Heart right ventricle (tissue), 16 donors: ENCODE data around the gene SUMO2. TPM values are rescaled to one million over a fixed set of nuclear protein-coding genes. Genes with fewer than 3 reads are reported as not detected.

Experiments
- ATAC-seq, 8 donors: fragments of 200-7000 bp; cut with Tn5 transposase; one replicate each; pipeline ENCODE4 v1.9.1; 2020; ENCODE audit warnings: mild to moderate bottlenecking in 8 of 8, moderate library complexity in 8 of 8, moderate number of reproducible peaks in 1 of 8
- DNase-seq, 2 donors: peaks; one replicate each; pipeline ENCODE4 v3.0.0-alpha.2; 2020
- H3K27ac ChIP-seq, 10 donors: fragments of 200-600 bp; sonication (generic) in 2 of 10; one replicate each; pipeline versions ENCODE4 v1.5.0 to v1.8.0; 2020 to 2022; ENCODE audit warnings: mild to moderate bottlenecking in 3 of 10
- H3K27me3 ChIP-seq, 7 donors: fragments of 200-600 bp; one replicate each; pipeline ENCODE4 v1.8.0; 2021 to 2022; ENCODE audit warnings: mild to moderate bottlenecking in 2 of 7
- H3K36me3 ChIP-seq, 9 donors: fragments of 200-600 bp; sonication (generic) in 1 of 9; one replicate each; pipeline versions ENCODE4 v1.5.0 to v1.8.0; 2020 to 2022; ENCODE audit warnings: mild to moderate bottlenecking in 2 of 9
- H3K4me1 ChIP-seq, 9 donors: fragments of 200-600 bp; sonication (generic) in 1 of 9; one replicate each; pipeline versions ENCODE4 v1.5.0 to v1.8.0; 2020 to 2022; ENCODE audit warnings: mild to moderate bottlenecking in 4 of 9
- H3K4me3 ChIP-seq, 10 donors: fragments of 200-600 bp; sonication (generic) in 2 of 10; one replicate each; pipeline versions ENCODE4 v1.5.0 to v1.8.0; 2020 to 2022; ENCODE audit warnings: mild to moderate bottlenecking in 7 of 10, moderate library complexity in 2 of 10
- H3K9me3 ChIP-seq, 11 donors: fragments of 200-600 bp in 10 of 11; sonication (generic) in 2 of 11; one replicate each; pipeline versions ENCODE4 v1.5.0 to v1.8.0; 2013 to 2022; ENCODE audit warnings: mild to moderate bottlenecking in 2 of 11, control low read depth in 1 of 11, moderate library complexity in 1 of 11
- WGBS, 2 donors: extraction: QIAGEN DNeasy Blood & Tissue Kit; methylation state at CpG; one replicate each; pipeline ENCODE4 v1.1.7; 2013; ENCODE audit warnings: inconsistent platforms in 1 of 2; 5-methylcytosine and 5-hydroxymethylcytosine counted together
- intact Hi-C, 10 donors: fragments of 100-400 bp; cut with DNase I; formaldehyde crosslinking; loops; one replicate each; pipeline versions ENCODE4 v1.11.1 to v1.14.2; 2022
- polyA plus RNA-seq, 2 donors: library from polyadenylated mRNA; stranded (reverse); fragments of 200-250 nt; gene quantifications; one replicate each; pipeline ENCODE4 v1.2.3, GENCODE V29; 2013
- total RNA-seq, 10 donors: library from RNA; stranded (reverse); fragmentation: NEBNext Ultra II Directional in 3 of 10; extraction: Animal tissue kit (Norgen Biotek cat#: 25700) in 3 of 10; gene quantifications; one replicate each; pipeline versions ENCODE4 v1.2.1 to v1.2.4, GENCODE V29; 2021 to 2023
- TF ChIP-seq, protein P1 (sequence below), 9 donors: fragments of 200-600 bp; sonication (generic) in 2 of 9; IDR thresholded peaks; one replicate each; pipeline versions ENCODE4 v1.5.0 to v1.8.0; 2021 to 2022; ENCODE audit warnings: antibody characterized with exemption in 9 of 9, mild to moderate bottlenecking in 5 of 9, moderate library complexity in 1 of 9
- donor health status: Arrhythmogenic right ventricular cardiomyopathy.
- donor health status: ischemic (EF 13 %, LVEDD 7.1; RV severe dilation, severe dysfunction).
- donor health status: healthy with polysubstance abuse.
- donor health status: DM: no; HTN: yes; CAD: no.
- donor health status: DM: no; HTN: no; CAD: no.
- donor health status: ischemic (EF 25% LVEDD 6.9; RV normal size, moderate dysfunction).
- donor health status: ischemic (EF 25% LVEDD 5.7; RV mildly dilated, moderate dysfunction).
- donor health status: healthy.
- donor health status: DM: yes; HTN: yes; CAD: no.
- donor health status: Ischemic cardiomyopathy.
- donor health status: ischemic (EF 35%, LVEDD 5.7; RV mildly dilated, moderate dysfunction).
- donor health status: nonischemic (EF 11% LVEDD 7.7; RV severe dilation, severe dysfunction).
- donor health status: DM: yes; HTN: yes; CAD: no.
- donor health status: PGD.
- donor health status: ischemic (EF 29% LVEDD 5.4; RV normal size, mild dysfunction).
- donor health status: nonischemic (EF 23%, LVEDD 6.1; RV moderate dilation, normal function).

The SUMO2 gene
- total and polyA plus RNA-seq, 12 donors, result 47.9 to 258 (median 212) TPM

DNA sequence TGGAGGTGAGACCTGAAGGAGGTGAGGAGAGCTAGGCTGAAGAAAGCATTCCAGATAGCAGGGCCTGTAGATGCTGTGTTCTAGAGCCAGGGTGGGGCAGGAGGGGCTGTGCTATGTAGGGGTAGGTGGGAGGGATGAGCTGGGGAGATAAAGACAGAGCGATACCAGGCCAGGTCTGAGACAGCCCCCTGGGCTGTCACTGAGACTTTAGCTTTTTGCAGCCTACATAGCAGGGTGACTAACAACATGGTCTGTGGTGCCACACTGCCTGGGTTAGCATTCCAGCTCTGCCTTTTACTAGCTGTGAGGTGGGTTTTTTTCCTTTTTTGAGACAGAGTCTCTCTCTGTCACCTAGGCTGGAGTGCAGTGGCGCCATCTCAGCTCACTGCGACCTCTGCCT, 37.1 kb upstream of the SUMO2 start:
- H3K4me3 ChIP-seq, result no peak overlapping the region
- ATAC-seq, result no peak
- no peak for DNase-seq
- no peaks in the 10 kb centered on the region for H3K4me1 ChIP-seq
- H3K27ac ChIP-seq, result no peak overlapping the region
- TF ChIP-seq, protein P1, sequence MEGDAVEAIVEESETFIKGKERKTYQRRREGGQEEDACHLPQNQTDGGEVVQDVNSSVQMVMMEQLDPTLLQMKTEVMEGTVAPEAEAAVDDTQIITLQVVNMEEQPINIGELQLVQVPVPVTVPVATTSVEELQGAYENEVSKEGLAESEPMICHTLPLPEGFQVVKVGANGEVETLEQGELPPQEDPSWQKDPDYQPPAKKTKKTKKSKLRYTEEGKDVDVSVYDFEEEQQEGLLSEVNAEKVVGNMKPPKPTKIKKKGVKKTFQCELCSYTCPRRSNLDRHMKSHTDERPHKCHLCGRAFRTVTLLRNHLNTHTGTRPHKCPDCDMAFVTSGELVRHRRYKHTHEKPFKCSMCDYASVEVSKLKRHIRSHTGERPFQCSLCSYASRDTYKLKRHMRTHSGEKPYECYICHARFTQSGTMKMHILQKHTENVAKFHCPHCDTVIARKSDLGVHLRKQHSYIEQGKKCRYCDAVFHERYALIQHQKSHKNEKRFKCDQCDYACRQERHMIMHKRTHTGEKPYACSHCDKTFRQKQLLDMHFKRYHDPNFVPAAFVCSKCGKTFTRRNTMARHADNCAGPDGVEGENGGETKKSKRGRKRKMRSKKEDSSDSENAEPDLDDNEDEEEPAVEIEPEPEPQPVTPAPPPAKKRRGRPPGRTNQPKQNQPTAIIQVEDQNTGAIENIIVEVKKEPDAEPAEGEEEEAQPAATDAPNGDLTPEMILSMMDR (IDR thresholded peaks at IDR 0.05), result no peak
- H3K36me3 ChIP-seq, result peaks cover 0 to 100% (median 50%) of the 10 kb centered on the region in 9 donors
- H3K27me3 ChIP-seq, result no peaks in the 10 kb centered on the region
- WGBS, 2 donors, result 93 to 94% methylated on average over 3 of the region's 3 CpGs
- H3K9me3 ChIP-seq, result no peaks in the 10 kb centered on the region
- intact Hi-C loops, result no loop called here

GRCh38 chr17:75218131-75218530, 35.4 kb upstream of the SUMO2 start:
- H3K27me3 ChIP-seq, result no peaks in the 10 kb centered on the region
- no peak overlapping the region for H3K27ac ChIP-seq
- no peak overlapping the region for H3K4me3 ChIP-seq
- ATAC-seq, result no peak
- WGBS, 2 donors, result 88 to 90% methylated on average over 6 of the region's 6 CpGs
- no peaks in the 10 kb centered on the region for H3K9me3 ChIP-seq
- intact Hi-C loops, result no loop called here
- TF ChIP-seq, protein P1 (IDR thresholded peaks at IDR 0.05), result no peak
- H3K36me3 ChIP-seq, result peaks cover 0 to 100% (median 64%) of the 10 kb centered on the region in 9 donors
- H3K4me1 ChIP-seq, result no peaks in the 10 kb centered on the region
- no peak for DNase-seq

DNA sequence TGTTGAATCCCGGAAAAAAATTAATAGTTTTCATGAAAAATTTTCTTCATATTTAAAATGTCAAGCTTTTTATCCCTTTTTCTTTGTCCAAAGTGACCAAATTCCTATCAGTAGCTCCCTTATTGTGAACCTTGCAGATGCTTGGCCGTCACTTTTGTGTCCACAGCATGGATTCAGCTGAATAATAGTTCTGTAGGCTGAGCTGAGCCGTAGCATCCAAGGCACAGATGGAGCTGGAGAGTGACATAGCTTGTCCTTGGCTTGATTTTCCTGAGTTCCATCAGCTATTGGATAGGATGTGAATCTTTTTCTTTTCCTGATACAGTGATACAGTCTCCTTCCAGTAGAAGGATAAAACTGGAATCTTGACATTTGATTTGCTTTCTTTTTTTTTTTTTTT, 26.3 kb upstream of the SUMO2 start:
- no peaks in the 10 kb centered on the region for H3K27me3 ChIP-seq
- TF ChIP-seq, protein P1 (IDR thresholded peaks at IDR 0.05), result no peak
- no peaks in the 10 kb centered on the region for H3K9me3 ChIP-seq
- H3K36me3 ChIP-seq, result peaks cover 0 to 60% (median 38%) of the 10 kb centered on the region in 9 donors
- ATAC-seq (no peak), DNase-seq (no peak)
- peaks cover 5 to 28% (median 21%) of the 10 kb centered on the region in 9 donors for H3K4me1 ChIP-seq
- no peak overlapping the region for H3K27ac ChIP-seq
- intact Hi-C loops, result loop anchor here in 5 of 10 donors (5.0 to 10.0 kb wide), 6 partner anchors 94 to 247 kb away; partner anchors contain the start of genes ATP5PD (in 1 of the 5) and KCTD2 (in 1 of the 5)
- WGBS, 2 donors, result 70 to 81% methylated on average over 3 of the region's 3 CpGs
- no peak overlapping the region for H3K4me3 ChIP-seq

DNA sequence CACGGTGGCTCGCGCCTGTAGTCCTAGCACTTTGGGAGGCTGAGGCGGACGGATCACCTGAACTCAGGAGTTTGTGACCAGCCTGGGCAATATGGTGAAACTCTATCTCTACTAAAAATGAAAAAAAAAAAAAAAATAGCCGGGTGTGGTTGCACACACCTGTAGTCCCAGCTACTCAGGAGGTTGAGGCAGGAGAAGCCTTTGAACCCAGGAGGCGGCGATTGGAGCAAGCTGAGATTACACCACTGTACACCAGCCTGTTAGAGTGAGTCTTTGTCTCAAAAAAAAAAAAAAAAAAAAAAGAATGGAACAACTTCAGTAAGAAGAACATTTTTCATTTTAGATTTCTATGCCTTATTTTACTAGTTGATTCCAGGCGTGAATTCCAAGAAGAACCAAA, 25.4 kb upstream of the SUMO2 start:
- Histone ChIP-seq H3K27me3 (no peaks in the 10 kb centered on the region), H3K4me1 (peaks cover 5 to 28% (median 21%) of the 10 kb centered on the region in 9 donors), H3K4me3 (no peak overlapping the region), H3K36me3 (peaks cover 0 to 51% (median 29%) of the 10 kb centered on the region in 9 donors), H3K27ac (no peak overlapping the region), H3K9me3 (no peaks in the 10 kb centered on the region)
- no peak for ATAC-seq
- WGBS, 2 donors, result 90 to 92% methylated on average over 9 of the region's 9 CpGs
- TF ChIP-seq, protein P1 (IDR thresholded peaks at IDR 0.05), result no peak
- no peak for DNase-seq
- intact Hi-C loops, result loop anchor here in 5 of 10 donors (5.0 to 10.0 kb wide), 6 partner anchors 93 to 246 kb away; partner anchors contain the start of genes ATP5PD (in 1 of the 5) and KCTD2 (in 1 of the 5)
